HUDEP-2 (cell line): ENCODE results near the gene PDLIM5.

Experiments
- DNase-seq, 76 experiments: peaks; one replicate each; lab custom pipeline; 2025; ENCODE audit not compliant: unreplicated experiment in 76 of 76; lab: John Stamatoyannopoulos, UW

PDLIM5 gene

DNA sequence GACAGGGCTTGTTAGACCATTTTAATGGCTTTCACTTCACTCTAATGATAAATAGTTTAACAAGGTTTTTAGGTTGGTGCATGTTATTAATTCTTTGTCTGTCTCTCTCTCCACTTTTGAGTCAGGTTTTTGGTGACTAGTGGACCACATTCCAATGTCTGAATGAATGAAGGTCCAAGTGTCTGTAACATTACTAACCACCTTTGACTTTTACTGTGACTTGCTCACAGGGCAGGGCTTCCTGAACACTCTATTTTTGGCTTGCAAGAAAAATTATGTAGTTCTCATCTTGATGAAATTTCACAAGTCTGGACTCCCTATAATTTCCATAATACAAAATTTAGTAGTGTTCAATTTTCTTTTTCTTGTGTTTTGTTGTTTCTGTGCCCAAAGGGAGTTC is 227.2 kb downstream of the PDLIM5 start:
- DNase-seq, result no peak

DNA sequence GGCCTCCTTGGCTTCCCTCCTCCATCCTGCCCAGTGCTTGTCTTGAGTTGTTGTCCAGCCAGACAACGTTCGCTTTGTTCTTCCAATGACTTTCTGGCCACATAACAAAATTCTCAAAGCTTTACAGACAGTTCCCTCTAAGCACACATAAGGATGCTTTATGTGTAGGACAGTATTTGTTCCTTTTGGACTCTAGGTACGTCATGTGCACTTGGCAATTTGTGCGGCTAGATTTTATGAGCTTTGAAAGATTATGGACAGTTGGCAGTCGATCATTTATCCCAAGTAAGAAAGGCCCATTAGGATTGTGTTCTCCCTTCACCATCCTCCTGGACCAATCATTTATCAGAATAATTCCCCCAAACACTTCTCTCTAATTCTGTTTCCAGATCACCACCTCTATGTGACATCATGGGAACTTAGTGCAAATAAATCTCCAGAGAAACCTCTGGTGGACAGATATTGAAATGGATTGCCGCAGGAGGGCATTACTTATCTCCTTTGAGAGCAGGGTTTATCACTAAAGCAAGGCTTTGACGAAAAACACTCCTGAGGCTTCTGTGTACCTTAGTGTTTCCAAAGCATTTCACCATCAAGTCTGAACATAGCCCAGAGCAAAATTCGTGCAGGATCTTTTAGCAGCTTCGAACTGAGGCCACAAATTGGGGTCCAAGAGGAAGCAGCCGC is 228.6 kb downstream of the PDLIM5 start:
- no peak for DNase-seq

DNA sequence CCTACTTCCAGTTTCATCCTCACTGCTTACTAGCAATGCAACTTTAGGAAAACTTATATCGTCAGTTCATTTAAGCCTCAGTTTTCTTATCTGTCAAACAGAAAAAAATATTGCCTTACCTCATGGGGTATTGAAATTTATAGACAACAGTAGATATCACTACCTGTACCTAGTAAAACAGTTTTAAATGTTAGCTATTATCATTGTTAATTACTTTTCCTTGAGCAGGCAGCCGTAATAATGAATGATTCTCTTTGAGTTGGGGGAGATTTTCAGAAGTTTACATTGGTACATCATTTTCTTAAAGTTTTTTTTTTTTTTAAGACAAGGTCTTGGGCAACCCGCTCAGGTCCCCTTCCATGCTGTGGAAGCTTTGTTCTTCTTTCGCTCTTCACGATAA is 234.3 kb downstream of the PDLIM5 start:
- no peak for DNase-seq

DNA sequence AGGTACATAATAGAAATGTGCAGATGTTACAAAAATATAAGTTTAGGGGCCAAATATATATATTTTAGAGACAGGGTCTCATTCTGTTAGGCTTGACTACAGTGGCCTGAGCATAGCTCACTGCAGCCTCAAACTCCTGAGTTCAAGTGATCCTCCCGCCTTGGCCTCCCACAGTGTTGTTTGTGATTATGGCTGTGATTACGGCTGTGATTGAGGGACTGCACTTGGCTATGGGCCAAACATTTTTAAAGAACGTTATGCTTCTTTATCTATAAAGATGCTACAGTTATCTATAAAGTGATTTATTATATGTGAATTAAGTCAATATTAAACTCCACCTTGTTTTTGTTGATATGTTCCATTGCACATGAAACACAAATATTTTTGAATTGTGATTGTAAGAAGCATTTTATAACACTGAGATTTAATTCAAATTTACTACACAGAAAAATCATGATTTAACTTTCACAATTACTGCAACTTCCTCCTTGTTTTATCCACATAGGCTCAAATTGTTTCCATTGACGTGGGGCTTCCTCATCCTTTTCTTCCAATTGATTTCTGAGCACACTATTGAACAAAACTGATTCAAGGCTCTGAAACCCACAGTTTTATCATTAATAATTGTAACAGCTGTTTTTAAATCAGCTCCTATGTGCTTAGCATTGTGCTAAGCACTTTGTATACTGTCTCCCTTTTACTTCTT is 237.6 kb downstream of the PDLIM5 start:
- no peak for DNase-seq

DNA sequence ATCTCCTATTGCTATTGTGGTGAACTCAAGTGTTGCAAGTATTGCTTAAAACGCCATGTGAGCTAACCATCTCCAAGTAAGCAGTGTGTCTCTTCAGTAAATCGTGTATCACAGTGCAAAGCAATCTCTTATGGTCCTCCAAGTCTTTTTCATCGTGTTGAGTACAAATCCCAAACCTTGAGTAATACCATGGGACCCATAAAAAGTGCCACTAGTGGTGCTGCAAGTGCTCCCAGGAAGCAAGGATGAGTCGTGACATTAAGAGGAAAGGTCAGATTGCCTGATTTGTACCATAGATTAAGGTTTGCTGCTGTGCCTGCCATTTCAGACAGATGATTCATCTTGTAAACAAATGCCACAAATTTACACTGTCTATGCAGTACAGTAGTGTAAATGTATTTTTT is 239.1 kb downstream of the PDLIM5 start:
- DNase-seq, result no peak

DNA sequence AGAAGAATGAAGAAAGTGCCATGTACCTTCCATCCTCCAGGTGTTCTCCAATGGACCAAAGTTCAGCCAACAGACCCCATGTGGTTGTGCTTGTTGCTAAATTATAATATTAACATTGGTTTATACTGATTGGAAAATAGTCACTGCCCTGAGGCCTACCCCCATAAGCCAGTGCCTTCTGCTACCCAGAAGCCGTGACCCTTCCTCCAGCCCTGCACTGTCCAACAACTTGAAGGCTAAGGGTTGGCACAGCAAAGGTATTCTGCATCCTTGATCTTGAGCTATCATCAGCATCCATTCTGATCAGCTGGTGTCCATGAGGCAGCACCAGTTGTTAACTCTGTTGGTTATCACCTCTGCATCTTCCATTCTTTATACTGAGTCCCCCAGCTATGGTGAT is 239.8 kb downstream of the PDLIM5 start:
- no peak for DNase-seq

DNA sequence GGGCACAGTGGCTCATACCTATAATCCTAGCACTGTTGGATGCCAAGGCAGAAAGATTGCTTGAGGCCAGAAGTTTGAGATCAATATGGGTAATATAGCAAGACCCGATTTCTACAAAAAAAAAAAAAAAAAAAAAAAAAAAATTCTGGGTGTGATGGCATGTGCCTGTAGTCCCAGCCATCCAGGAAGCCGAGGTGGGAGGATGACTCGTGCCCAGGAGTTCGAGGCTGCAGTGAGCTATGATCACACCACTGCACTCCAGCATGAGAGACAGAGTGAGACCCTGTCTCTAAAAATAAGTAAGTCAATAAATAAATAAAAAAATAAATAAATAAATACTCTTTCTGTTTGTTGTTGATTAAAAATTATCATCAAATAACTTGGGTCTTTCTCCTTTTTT is 243.6 kb downstream of the PDLIM5 start:
- no peak for DNase-seq

DNA sequence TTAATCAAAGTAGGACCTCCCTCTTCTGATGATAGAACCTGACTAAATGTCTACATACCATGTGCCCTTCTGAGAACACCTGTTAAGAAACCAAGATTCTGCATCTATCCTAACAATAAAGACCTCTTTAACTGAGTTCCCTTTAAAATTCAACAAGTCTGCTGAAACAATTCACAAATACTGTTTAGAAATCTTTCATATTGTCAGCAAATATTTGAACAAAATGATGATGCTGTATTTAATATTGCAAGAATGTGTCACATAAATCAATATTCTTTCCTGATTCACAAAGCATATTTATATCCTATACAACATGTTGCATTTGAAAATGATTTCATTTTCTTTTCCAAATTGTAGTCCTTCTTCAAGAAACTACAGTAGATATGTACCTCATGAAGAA is 246.4 kb downstream of the PDLIM5 start:
- no peak for DNase-seq

DNA sequence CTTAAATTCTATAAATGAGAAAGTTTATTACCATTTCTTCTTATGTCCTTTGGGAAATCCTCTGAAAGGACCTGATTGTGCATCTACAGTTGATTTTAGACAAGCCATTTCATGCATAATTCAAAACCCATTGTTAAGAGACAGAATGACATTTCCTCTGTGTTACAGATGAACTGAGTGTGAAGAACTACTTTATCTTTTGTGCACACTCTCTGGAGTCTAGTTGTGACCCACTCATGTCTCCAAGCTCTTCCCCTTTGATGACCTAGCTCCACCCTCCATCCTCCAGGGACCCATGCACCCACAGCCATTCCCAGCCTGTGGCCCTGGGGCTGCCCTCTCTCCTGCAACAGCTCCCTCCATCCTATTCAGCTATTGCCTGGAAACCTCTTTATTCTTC is 248.6 kb downstream of the PDLIM5 start:
- DNase-seq, result no peak

DNA sequence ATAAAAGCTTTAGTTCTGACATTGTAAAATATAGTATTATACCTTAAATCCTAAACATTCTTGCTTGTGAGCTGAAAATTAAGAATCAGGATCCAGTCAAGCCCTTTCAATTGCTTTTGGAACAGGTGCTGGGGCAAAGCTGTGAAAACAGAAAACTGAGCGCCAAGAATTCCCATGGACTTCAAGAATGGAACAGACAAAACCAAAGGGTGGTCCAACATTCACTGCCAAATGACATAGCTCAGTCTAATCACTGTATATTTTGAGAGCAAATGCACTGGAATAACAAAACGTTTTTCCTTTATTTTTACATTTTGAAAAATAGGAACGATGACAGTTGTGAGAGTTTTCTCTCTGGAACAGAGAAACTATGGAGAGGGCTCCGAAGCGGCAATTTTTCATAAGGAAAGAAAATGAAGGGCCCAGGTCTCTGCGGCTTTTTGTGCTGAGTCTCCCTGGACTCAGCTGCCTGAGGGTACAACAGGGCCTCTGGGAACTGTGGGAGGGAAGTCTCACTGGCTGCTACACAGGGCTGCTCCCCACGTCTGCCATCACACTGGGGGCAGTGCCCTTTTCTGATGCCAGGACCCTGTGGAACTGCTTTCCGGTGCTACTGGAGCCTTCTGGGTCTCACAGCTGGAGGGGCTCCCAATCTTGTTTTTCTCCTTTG is 250.0 kb downstream of the PDLIM5 start:
- no peak for DNase-seq

DNA sequence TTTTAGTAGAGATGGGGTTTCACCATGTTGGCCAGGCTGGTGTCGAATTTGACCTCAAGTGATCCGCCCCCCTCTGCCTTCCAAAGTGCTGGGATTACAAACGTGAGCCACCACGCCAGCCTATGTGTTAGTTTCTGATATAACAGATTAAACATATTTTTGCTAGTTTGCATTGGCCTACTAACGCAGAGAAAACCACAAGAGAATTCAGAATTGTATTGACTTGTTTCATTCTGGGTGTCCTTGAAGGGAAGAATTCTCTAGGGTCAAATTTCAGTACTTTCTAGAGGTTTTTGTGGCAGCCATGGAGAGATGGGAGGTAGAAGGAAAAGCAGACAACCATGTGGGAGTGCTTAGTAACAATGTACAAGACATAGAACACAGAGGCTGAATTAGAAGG is 259.9 kb downstream of the PDLIM5 start:
- no peak for DNase-seq

DNA sequence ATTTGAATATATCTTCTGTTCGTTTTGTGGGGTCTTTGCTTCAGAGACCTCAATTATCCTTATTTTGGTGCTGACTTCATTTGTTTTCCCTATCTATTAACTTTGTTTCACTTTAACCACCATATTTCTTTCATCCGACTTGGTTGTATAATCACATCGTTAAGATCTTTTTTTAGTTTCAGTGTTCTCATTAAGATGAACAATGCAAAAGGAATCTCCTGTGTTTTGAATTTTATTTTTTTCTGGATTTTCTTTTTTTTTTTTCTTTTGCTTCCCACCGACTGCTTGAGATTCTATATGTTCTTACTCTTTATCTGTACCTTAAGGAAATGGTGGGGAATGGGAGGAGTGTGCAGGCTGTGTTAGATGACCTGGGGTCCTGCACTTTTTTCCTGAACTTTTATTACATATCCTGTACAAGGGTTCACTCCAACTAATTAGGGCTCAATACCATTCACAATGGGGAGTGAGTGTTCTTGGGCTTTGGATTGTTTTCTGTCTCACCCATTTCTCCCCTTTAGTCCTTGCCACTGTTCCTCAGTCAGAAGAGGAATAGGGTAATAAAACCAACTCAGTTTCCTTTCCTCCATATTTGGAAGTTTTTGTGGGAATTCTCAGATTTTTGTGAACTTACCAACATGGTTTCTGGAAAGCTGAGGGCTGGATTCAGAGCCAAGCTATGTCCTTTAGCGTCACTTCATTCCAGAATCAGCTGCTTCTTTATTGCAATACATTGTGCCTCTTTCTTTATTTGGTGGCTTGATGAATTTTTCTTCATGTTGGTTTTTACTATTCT is 262.8 kb downstream of the PDLIM5 start:
- DNase-seq, result no peak

DNA sequence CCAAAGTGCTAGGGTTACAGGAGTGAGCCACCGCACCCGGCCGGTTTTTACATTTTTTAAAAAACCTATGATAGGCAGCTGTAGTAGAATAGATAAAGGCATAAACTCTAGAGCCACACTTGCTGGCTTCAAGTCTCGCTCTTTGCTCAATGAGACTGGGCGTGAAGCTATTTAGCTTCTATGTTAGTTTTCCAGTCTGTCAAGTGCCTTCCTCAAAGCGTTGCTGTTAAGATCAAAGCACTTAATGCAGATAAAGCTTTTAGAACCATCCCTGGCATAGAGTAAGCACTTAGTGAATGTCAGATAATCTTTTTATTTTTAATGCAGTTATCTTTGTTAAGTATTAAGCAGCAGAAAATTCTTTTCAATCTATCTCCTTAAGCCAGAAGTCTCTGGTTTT is 264.0 kb downstream of the PDLIM5 start:
- no peak for DNase-seq
